ENCODE data around the gene KCMF1.

The KCMF1 gene

GRCh38 chr2:85032621-85033020, 61.7 kb downstream of the KCMF1 start:
- DNase-seq = no peak

GRCh38 chr2:85033388-85033787, 62.4 kb downstream of the KCMF1 start:
- no peak for DNase-seq

GRCh38 chr2:85034158-85034557, 63.2 kb downstream of the KCMF1 start:
- DNase-seq = no peak

- no peak for DNase-seq
Measured at GRCh38 chr2:85037622-85038021, 66.7 kb downstream of the KCMF1 start.

- no peak for DNase-seq
Measured at GRCh38 chr2:85042330-85042729, 71.4 kb downstream of the KCMF1 start.

- no peak for DNase-seq
Measured at GRCh38 chr2:85048534-85048933, 77.6 kb downstream of the KCMF1 start.

GRCh38 chr2:85049236-85049635, 78.3 kb downstream of the KCMF1 start:
- no peak for DNase-seq

GRCh38 chr2:85053802-85054201, 82.8 kb downstream of the KCMF1 start:
- DNase-seq = no peak

GRCh38 chr2:85057226-85057962, 86.4 kb downstream of the KCMF1 start:
- DNase-seq = no peak

GRCh38 chr2:85061896-85062295, 90.9 kb downstream of the KCMF1 start:
- DNase-seq = peak in 2 of 3 experiments; percentile 2 to 23

GRCh38 chr2:85062565-85062964, 91.6 kb downstream of the KCMF1 start:
- DNase-seq = no peak

GRCh38 chr2:85063981-85064599, 93.1 kb downstream of the KCMF1 start:
- DNase-seq = no peak

GRCh38 chr2:85064927-85065577, 94.1 kb downstream of the KCMF1 start:
- no peak for DNase-seq

- no peak for DNase-seq
Measured at GRCh38 chr2:85066006-85066740, 95.2 kb downstream of the KCMF1 start.

GRCh38 chr2:85066874-85067351, 96.0 kb downstream of the KCMF1 start:
- DNase-seq = peak; percentile 61 to 82 (median 62)

- DNase-seq = no peak
Measured at GRCh38 chr2:85071096-85071495, 100.1 kb downstream of the KCMF1 start.

- no peak for DNase-seq
Measured at GRCh38 chr2:85073033-85073432, 102.1 kb downstream of the KCMF1 start.

GRCh38 chr2:85076618-85077274, 105.8 kb downstream of the KCMF1 start:
- DNase-seq = no peak

- DNase-seq = no peak
Measured at GRCh38 chr2:85077859-85078419, 107.0 kb downstream of the KCMF1 start.

- no peak for DNase-seq
Measured at GRCh38 chr2:85078536-85078935, 107.6 kb downstream of the KCMF1 start.

- no peak for DNase-seq
Measured at GRCh38 chr2:85083092-85083491, 112.1 kb downstream of the KCMF1 start.

- no peak for DNase-seq
Measured at GRCh38 chr2:85085563-85085962, 114.6 kb downstream of the KCMF1 start.
